AG04449 (cell line): ENCODE results near the gene LZTS3.

Experiments used
- CTCF ChIA-PET: fragments of 350-600 bp; formaldehyde crosslinking; extraction: SDS; loops from one replicate; lab custom pipeline; 2021; ENCODE audit warnings: antibody characterized with exemption; lab: Yijun Ruan, JAX
- POLR2A ChIA-PET: fragments of 400-600, 350-600 bp; formaldehyde crosslinking; extraction: SDS; loops from one replicate; lab custom pipeline; 2020; ENCODE audit warnings: antibody characterized with exemption, inconsistent platforms; lab: Yijun Ruan, JAX
- DNase-seq: peaks from one replicate; pipeline ENCODE4 v3.0.0-alpha.2; 2010; ENCODE audit warnings: low read depth, low spot score
- H3K4me3 ChIP-seq: 2 replicates; pipeline ENCODE4 v1.5.1; 2011; ENCODE audit warnings: low read depth, mild to moderate bottlenecking, control low read depth, low read length
- CTCF ChIP-seq: IDR thresholded peaks from one replicate; pipeline ENCODE4 v1.5.1; 2011; ENCODE audit warnings: mild to moderate bottlenecking, moderate library complexity, low read length, control low read depth, inconsistent platforms; ENCODE audit not compliant: insufficient read depth; ENCODE audit errors: missing control alignments

Gene LZTS3

GRCh38 chr20:3115190-3116107 lies 57.9 kb downstream of the LZTS3 start:
- peak; percentile 68 for TF ChIP-seq CTCF
- POLR2A ChIA-PET = no interaction called here
- H3K4me3 ChIP-seq = no peak overlapping the region
- CTCF ChIA-PET = interaction anchor here (0.6 to 7.7 kb wide), 15 partner anchors 8 to 255 kb away, joined by 3 to 111 read pairs (median 7); partner anchors contain the start of gene GNRH2
- no peak for DNase-seq
